Hepatocyte (in vitro differentiated cells): ENCODE data around the gene WDR4.

Experiments
- EZH2 ChIP-seq: fragments of 200-600 bp; sonication (generic); IDR thresholded peaks from 2 replicates; pipeline ENCODE4 v1.6.1; 2016; ENCODE audit warnings: antibody characterized with exemption, mild to moderate bottlenecking, borderline replicate concordance
- EZH2phosphoT487 ChIP-seq: fragments of 200-600 bp; sonication (generic); IDR thresholded peaks from one replicate; pipeline ENCODE4 v1.6.1; 2018; ENCODE audit warnings: antibody characterized with exemption, mild to moderate bottlenecking, low read depth, moderate library complexity; ENCODE audit not compliant: unreplicated experiment, severe bottlenecking
- TF ChIP-seq, protein P1 (sequence below): fragments of 200-600 bp; sonication (generic); IDR thresholded peaks from 2 replicates; pipeline ENCODE4 v1.5.1; 2016; ENCODE audit warnings: antibody characterized with exemption, mild to moderate bottlenecking; ENCODE audit not compliant: poor library complexity

DNA sequence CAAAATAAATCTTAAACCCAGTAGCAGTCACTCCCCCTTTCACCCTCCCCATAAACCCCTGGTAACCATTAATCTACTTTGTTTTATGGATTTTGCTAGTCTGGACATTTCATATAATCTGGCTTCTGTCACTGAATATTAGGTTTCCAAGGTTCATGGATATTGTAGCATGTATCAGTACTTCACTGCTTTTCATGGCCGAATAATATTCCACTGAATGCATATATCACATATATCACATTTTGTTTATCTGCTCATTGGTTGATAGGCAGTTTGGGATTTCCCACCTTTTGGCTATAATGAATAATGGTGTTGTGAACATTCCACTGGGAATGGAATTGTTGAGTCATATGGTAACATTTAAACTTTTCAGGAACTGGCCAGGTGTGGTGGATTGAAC, 4.6 kb upstream of the WDR4 start:
- TF ChIP-seq, protein P1, sequence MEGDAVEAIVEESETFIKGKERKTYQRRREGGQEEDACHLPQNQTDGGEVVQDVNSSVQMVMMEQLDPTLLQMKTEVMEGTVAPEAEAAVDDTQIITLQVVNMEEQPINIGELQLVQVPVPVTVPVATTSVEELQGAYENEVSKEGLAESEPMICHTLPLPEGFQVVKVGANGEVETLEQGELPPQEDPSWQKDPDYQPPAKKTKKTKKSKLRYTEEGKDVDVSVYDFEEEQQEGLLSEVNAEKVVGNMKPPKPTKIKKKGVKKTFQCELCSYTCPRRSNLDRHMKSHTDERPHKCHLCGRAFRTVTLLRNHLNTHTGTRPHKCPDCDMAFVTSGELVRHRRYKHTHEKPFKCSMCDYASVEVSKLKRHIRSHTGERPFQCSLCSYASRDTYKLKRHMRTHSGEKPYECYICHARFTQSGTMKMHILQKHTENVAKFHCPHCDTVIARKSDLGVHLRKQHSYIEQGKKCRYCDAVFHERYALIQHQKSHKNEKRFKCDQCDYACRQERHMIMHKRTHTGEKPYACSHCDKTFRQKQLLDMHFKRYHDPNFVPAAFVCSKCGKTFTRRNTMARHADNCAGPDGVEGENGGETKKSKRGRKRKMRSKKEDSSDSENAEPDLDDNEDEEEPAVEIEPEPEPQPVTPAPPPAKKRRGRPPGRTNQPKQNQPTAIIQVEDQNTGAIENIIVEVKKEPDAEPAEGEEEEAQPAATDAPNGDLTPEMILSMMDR, result no peak
- TF ChIP-seq EZH2 (no peak), EZH2phosphoT487 (no peak)
